HUES48 (cell line): ENCODE data around the gene EPB41L5.
"Not testable (repeated sequence)": the region's sequence is repeated elsewhere in the genome, so short reads cannot be mapped to it uniquely, and the experiment has no call there.

Experiments
- H3K27ac ChIP-seq: one replicate; pipeline ENCODE4 v1.7.0; 2013; ENCODE audit warnings: low read depth, low read length, inconsistent platforms
- H3K27me3 ChIP-seq: 2 replicates; pipeline ENCODE4 v1.6.1; 2013; ENCODE audit warnings: mild to moderate bottlenecking, low read length; ENCODE audit not compliant: control insufficient read depth, insufficient read depth
- H3K36me3 ChIP-seq: 2 replicates; pipeline ENCODE4 v1.6.1; 2013; ENCODE audit warnings: low read length; ENCODE audit not compliant: control insufficient read depth, insufficient read depth
- H3K4me1 ChIP-seq: 2 replicates; pipeline ENCODE4 v1.6.1; 2013; ENCODE audit warnings: mild to moderate bottlenecking, low read length; ENCODE audit not compliant: control insufficient read depth, insufficient read depth
- H3K4me3 ChIP-seq: 2 replicates; pipeline ENCODE4 v1.5.1; 2013; ENCODE audit warnings: mild to moderate bottlenecking, low read depth, low read length
- H3K9ac ChIP-seq: 2 replicates; pipeline ENCODE4 v1.6.1; 2013; ENCODE audit warnings: mild to moderate bottlenecking, low read depth, low read length, moderate library complexity
- H3K9me3 ChIP-seq: 2 replicates; pipeline ENCODE4 v1.6.1; 2013; ENCODE audit warnings: low read length; ENCODE audit not compliant: control insufficient read depth, insufficient read depth

EPB41L5 gene

GRCh38 chr2:120053891-120054290 lies 41.0 kb downstream of the EPB41L5 start:
- Histone ChIP-seq H3K36me3 (no peaks in the 10 kb centered on the region), H3K4me3 (no peak overlapping the region), H3K9ac (no peak overlapping the region), H3K27ac (no peak overlapping the region), H3K4me1 (no peaks in the 10 kb centered on the region), H3K9me3 (peaks cover 7% of the 10 kb centered on the region; the same call in 1 of the 2 replicates), H3K27me3 (no peaks in the 10 kb centered on the region)

DNA sequence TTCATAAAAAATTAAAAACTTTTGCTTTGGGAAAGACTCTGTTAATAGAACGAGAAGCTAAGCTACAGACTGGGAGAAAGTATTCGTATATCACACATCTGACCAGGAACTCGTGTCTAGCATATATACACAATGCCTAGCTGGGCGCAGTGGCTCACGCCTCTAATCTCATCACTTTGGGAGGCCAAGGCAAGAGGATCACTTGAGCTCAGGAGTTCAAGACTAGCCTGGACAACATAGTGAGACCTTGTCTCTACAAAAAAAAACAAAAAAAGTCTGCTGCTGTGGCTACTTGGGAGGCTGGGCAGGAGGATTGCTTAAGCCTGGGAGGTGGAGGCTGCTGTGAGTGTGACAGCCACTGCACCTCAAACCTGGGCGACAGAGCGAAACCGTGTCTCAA lies 46.6 kb downstream of the EPB41L5 start:
- Histone ChIP-seq H3K36me3 (no peaks in the 10 kb centered on the region), H3K9me3 (no peaks in the 10 kb centered on the region), H3K27me3 (no peaks in the 10 kb centered on the region), H3K4me1 (no peaks in the 10 kb centered on the region), H3K9ac (no peak overlapping the region), H3K27ac (no peak overlapping the region), H3K4me3 (no peak overlapping the region)

DNA sequence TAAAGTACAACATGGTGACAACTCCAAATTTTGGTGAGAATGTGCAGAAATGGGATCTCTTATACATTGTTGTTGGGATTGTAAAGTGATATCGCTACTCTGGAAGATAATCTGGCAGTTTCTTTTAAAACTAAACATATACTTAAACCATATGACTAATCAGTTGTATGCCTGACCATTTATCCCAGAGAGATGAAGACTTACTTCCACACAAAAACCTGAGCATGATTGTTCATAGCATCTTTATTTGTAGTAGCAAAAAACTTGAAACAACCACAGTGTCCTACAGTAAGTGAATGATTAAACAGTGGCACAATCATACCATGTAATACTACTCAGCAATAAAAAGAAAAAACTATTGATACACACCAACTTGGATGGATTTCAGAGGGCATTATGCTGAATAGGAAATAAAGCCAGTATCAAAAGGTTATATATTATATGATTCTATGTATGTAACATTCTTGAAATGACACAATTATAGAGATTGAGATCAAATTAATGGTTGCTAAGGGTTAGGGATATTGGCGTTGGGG lies 47.3 kb downstream of the EPB41L5 start:
- Histone ChIP-seq H3K27me3 (no peaks in the 10 kb centered on the region), H3K9ac (no peak overlapping the region), H3K9me3 (no peaks in the 10 kb centered on the region), H3K36me3 (no peaks in the 10 kb centered on the region), H3K4me3 (no peak overlapping the region), H3K27ac (no peak overlapping the region), H3K4me1 (no peaks in the 10 kb centered on the region)

GRCh38 chr2:120064664-120065063 lies 51.8 kb downstream of the EPB41L5 start:
- Histone ChIP-seq H3K9ac (no peak overlapping the region), H3K9me3 (no peaks in the 10 kb centered on the region), H3K36me3 (no peaks in the 10 kb centered on the region), H3K4me3 (no peak overlapping the region), H3K4me1 (0 out of 2 replicates have a peak, but pooled peaks cover 6% of the 10 kb centered on the region), H3K27ac (no peak overlapping the region), H3K27me3 (no peaks in the 10 kb centered on the region)

GRCh38 chr2:120066800-120067547 lies 54.1 kb downstream of the EPB41L5 start:
- H3K4me1 ChIP-seq = 0 out of 2 replicates have a peak, but pooled peaks cover 6% of the 10 kb centered on the region
- H3K27ac ChIP-seq = no peak overlapping the region
- H3K27me3 ChIP-seq = no peaks in the 10 kb centered on the region
- H3K36me3 ChIP-seq = no peaks in the 10 kb centered on the region
- H3K4me3 ChIP-seq = no peak overlapping the region
- no peak overlapping the region for H3K9ac ChIP-seq
- H3K9me3 ChIP-seq = no peaks in the 10 kb centered on the region

GRCh38 chr2:120068040-120068658 lies 55.3 kb downstream of the EPB41L5 start:
- H3K9me3 ChIP-seq, H3K4me1 ChIP-seq, H3K4me3 ChIP-seq, H3K36me3 ChIP-seq, H3K9ac ChIP-seq, H3K27me3 ChIP-seq, H3K27ac ChIP-seq: not testable (repeated sequence)

- Histone ChIP-seq H3K9me3 (no peaks in the 10 kb centered on the region), H3K27me3 (no peaks in the 10 kb centered on the region), H3K4me1 (no peaks in the 10 kb centered on the region), H3K9ac (no peak overlapping the region), H3K27ac (no peak overlapping the region), H3K36me3 (peaks cover 28% of the 10 kb centered on the region), H3K4me3 (no peak overlapping the region)
These were observed 62.7 kb downstream of the EPB41L5 start for GRCh38 chr2:120075545-120075944.

DNA sequence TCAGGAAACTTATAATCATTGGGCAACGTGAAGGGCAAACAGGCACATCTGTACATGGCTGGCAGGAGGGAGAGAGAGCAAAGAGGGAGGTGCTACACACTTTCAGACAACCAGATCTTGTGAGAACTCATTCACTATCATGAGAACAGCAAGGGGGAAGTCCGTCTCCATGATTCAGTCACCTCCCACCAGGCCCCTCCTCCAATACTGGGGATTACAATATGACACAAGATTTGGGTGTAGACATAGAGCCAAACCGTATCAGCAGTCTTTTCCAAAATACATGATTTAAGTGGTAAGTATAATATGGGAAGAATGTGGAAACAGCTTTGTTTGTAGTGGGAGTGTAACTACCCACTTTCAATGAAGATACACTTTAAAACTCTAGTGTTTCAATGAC lies 65.0 kb downstream of the EPB41L5 start:
- Histone ChIP-seq H3K9ac (no peak overlapping the region), H3K27ac (no peak overlapping the region), H3K4me3 (no peak overlapping the region), H3K4me1 (no peaks in the 10 kb centered on the region), H3K9me3 (no peaks in the 10 kb centered on the region), H3K27me3 (no peaks in the 10 kb centered on the region), H3K36me3 (peaks cover 28% of the 10 kb centered on the region)

DNA sequence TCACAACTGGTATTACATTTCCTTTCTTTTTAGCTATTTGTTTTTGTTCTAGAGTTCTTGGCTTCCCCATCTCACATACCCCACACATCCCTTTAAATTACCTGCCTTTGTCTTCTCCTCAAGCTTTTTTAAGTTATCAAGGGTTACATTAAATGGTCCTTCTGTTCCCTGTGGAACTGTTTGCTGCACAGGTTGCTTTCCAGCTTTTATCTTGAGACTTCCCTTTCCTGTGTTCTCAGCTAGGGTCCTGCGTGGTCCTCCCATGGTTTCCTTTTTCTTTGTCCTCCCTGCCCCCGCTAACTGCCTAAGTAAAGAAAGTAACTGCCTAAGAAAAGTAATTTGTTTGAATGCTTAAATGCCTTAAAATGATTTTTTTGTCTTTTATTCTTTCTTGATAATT lies 66.8 kb downstream of the EPB41L5 start:
- H3K9ac ChIP-seq = no peak overlapping the region
- no peaks in the 10 kb centered on the region for H3K27me3 ChIP-seq
- no peaks in the 10 kb centered on the region for H3K9me3 ChIP-seq
- H3K4me1 ChIP-seq = no peaks in the 10 kb centered on the region
- H3K27ac ChIP-seq = no peak overlapping the region
- peaks cover 28% of the 10 kb centered on the region for H3K36me3 ChIP-seq
- H3K4me3 ChIP-seq = no peak overlapping the region

DNA sequence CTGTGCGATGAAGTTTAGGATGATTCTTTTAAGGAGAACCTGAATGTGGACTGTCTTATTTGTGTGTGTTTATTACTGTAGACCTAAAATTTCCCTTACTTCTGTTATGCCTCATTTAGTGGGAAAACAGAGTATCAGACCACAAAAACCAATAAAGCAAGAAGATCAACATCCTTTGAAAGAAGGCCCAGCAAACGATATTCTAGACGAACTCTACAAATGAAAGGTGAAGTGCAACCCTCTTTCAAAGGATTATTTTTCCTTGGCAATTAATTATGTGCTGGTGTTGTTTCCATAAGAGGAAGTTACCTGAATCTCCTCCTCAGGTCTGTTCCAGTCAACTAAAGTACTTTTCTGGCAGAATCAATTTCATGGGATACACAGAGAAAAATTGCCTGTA lies 78.6 kb downstream of the EPB41L5 start:
- Histone ChIP-seq H3K4me3 (no peak overlapping the region), H3K36me3 (peaks cover 38% of the 10 kb centered on the region), H3K27ac (no peak overlapping the region), H3K4me1 (no peaks in the 10 kb centered on the region), H3K9me3 (no peaks in the 10 kb centered on the region), H3K27me3 (no peaks in the 10 kb centered on the region), H3K9ac (no peak overlapping the region)

- no peak overlapping the region for H3K27ac ChIP-seq
- H3K9ac ChIP-seq = no peak overlapping the region
- H3K9me3 ChIP-seq = no peaks in the 10 kb centered on the region
- H3K27me3 ChIP-seq = no peaks in the 10 kb centered on the region
- no peak overlapping the region for H3K4me3 ChIP-seq
- H3K36me3 ChIP-seq = peaks cover 39% of the 10 kb centered on the region
- no peaks in the 10 kb centered on the region for H3K4me1 ChIP-seq
These were observed 81.9 kb downstream of the EPB41L5 start for GRCh38 chr2:120094795-120095194.
